Measurements from ENCODE around the gene OLFML2A.

OLFML2A gene

GRCh38 chr9:124783830-124784229, 6.9 kb downstream of the OLFML2A start:
- Histone ChIP-seq H3K4me2 (ENCODE audit: low read length) (no peak overlapping the region), H3K4me3 (ENCODE audit: low read depth, low read length, poor library complexity, severe bottlenecking) (no peak overlapping the region)
- TF ChIP-seq CTCF (IDR thresholded peaks at IDR 0.05; ENCODE audit: low read length), result no peak
- TF ChIP-seq EZH2 (IDR thresholded peaks at IDR 0.05; ENCODE audit: borderline replicate concordance, low read length), result no peak

GRCh38 chr9:124784509-124784908, 7.6 kb downstream of the OLFML2A start:
- Histone ChIP-seq H3K36me3 (ENCODE audit: insufficient read depth, low read length) (no peaks in the 10 kb centered on the region), H3K27ac (ENCODE audit: low read depth, low read length, poor library complexity, severe bottlenecking) (no peak overlapping the region), H2AFZ (ENCODE audit: low read length) (no peak overlapping the region), H3F3A (ENCODE audit: insufficient read depth, low read length) (no peaks in the 10 kb centered on the region), H3K79me2 (ENCODE audit: insufficient read depth, low read length) (no peaks in the 10 kb centered on the region), H3K9me2 (ENCODE audit: low read depth, low read length) (no peaks in the 10 kb centered on the region), H3K4me1 (ENCODE audit: insufficient read depth, low read length, severe bottlenecking) (no peaks in the 10 kb centered on the region), H3K4me2 (ENCODE audit: low read length) (no peak overlapping the region), H3K4me3 (ENCODE audit: low read depth, low read length, poor library complexity, severe bottlenecking) (no peak overlapping the region), H3K9me3 (ENCODE audit: low read length) (no peaks in the 10 kb centered on the region), H3K9ac (ENCODE audit: low read length) (no peak overlapping the region), H4K20me1 (ENCODE audit: insufficient read depth, low read length) (no peaks in the 10 kb centered on the region), H3K27me3 (ENCODE audit: insufficient read depth, low read length) (no peaks in the 10 kb centered on the region)
- TF ChIP-seq CTCF (IDR thresholded peaks at IDR 0.05; ENCODE audit: low read length) (no peak), EZH2 (IDR thresholded peaks at IDR 0.05; ENCODE audit: borderline replicate concordance, low read length) (no peak)

More at GRCh38 chr9:124783830-124784229, 6.9 kb downstream of the OLFML2A start:
- no peak overlapping the region for H2AFZ ChIP-seq (ENCODE audit: low read length)
- H3K36me3 ChIP-seq (ENCODE audit: insufficient read depth, low read length), result no peaks in the 10 kb centered on the region
- peaks cover 4% of the 10 kb centered on the region for H3K4me1 ChIP-seq (ENCODE audit: insufficient read depth, low read length, severe bottlenecking)
- H3K27ac ChIP-seq (ENCODE audit: low read depth, low read length, poor library complexity, severe bottlenecking), result no peak overlapping the region
- no peaks in the 10 kb centered on the region for H3K9me3 ChIP-seq (ENCODE audit: low read length)
- H3K9ac ChIP-seq (ENCODE audit: low read length), result no peak overlapping the region
- no peaks in the 10 kb centered on the region for H4K20me1 ChIP-seq (ENCODE audit: insufficient read depth, low read length)
- H3K79me2 ChIP-seq (ENCODE audit: insufficient read depth, low read length), result no peaks in the 10 kb centered on the region
- no peaks in the 10 kb centered on the region for H3K9me2 ChIP-seq (ENCODE audit: low read depth, low read length)
- no peaks in the 10 kb centered on the region for H3F3A ChIP-seq (ENCODE audit: insufficient read depth, low read length)
- no peaks in the 10 kb centered on the region for H3K27me3 ChIP-seq (ENCODE audit: insufficient read depth, low read length)

- Histone ChIP-seq H3K4me3 (ENCODE audit: low read depth, low read length, poor library complexity, severe bottlenecking) (no peak overlapping the region), H3K79me2 (ENCODE audit: insufficient read depth, low read length) (no peaks in the 10 kb centered on the region), H3K9me3 (ENCODE audit: low read length) (no peaks in the 10 kb centered on the region), H3K4me1 (ENCODE audit: insufficient read depth, low read length, severe bottlenecking) (peaks cover 7% of the 10 kb centered on the region), H3K9me2 (ENCODE audit: low read depth, low read length) (no peaks in the 10 kb centered on the region), H3K4me2 (ENCODE audit: low read length) (no peak overlapping the region), H2AFZ (ENCODE audit: low read length) (no peak overlapping the region), H3K36me3 (ENCODE audit: insufficient read depth, low read length) (no peaks in the 10 kb centered on the region), H3K9ac (ENCODE audit: low read length) (no peak overlapping the region), H3K27ac (ENCODE audit: low read depth, low read length, poor library complexity, severe bottlenecking) (no peak overlapping the region), H3K27me3 (ENCODE audit: insufficient read depth, low read length) (no peaks in the 10 kb centered on the region), H3F3A (ENCODE audit: insufficient read depth, low read length) (no peaks in the 10 kb centered on the region), H4K20me1 (ENCODE audit: insufficient read depth, low read length) (no peaks in the 10 kb centered on the region)
- TF ChIP-seq CTCF (IDR thresholded peaks at IDR 0.05; ENCODE audit: low read length) (no peak), EZH2 (IDR thresholded peaks at IDR 0.05; ENCODE audit: borderline replicate concordance, low read length) (no peak)
Measured at GRCh38 chr9:124786881-124787573, 10.1 kb downstream of the OLFML2A start.

Measured in OCI-LY1 (cell line).